GM12878 (cell line): Measurements from ENCODE around the gene FBXO27. TPM values are rescaled to one million over a fixed set of nuclear protein-coding genes. Genes with fewer than 3 reads are reported as not detected.

Experiments
- ATAC-seq: fragments of 200-7000 bp; cut with Tn5 transposase; 3 replicates; pipeline ENCODE4 v1.9.1; 2020; ENCODE audit warnings: mild to moderate bottlenecking, moderate library complexity
- BruUV-seq: library from RNA; stranded (reverse); fragments of 400-500 nt; replicated peaks from 2 replicates; lab custom pipeline; 2021; lab: Mats Ljungman, UMichigan
- CTCF ChIA-PET: fragments of 300-600 bp; sonication (Branson Sonifier 250); formaldehyde crosslinking; extraction: SDS; loops from one replicate; lab custom pipeline; 2021; ENCODE audit warnings: inconsistent platforms; lab: Yijun Ruan, JAX
- POLR2A ChIA-PET: fragments of 350-600 bp; formaldehyde crosslinking; extraction: SDS; loops from one replicate; lab custom pipeline; 2021; ENCODE audit warnings: inconsistent platforms; lab: Charles Lee
- RAD21 ChIA-PET: fragments of 300-600 bp; sonication (Branson Sonifier 250); formaldehyde crosslinking; loops from one replicate; lab custom pipeline; 2023; ENCODE audit warnings: antibody characterized with exemption; ENCODE audit not compliant: unreplicated experiment; lab: Charles Lee
- SMC1A ChIA-PET: fragments of 300-600 bp; sonication (Branson Sonifier 250); formaldehyde crosslinking; loops from one replicate; lab custom pipeline; 2023; ENCODE audit not compliant: unreplicated experiment, uncharacterized antibody; lab: Charles Lee
- DNase-seq: peaks from one replicate; pipeline ENCODE4 v3.0.0-alpha.2; 2011; ENCODE audit warnings: low read depth, low spot score
- FAIRE-seq: peaks from 3 replicates; lab custom pipeline; 2011; peaks lifted over from hg19 to GRCh38; lab: Jason Lieb, UNC
- H2AFZ ChIP-seq: 2 replicates; pipeline ENCODE4 v1.6.0; 2011; ENCODE audit warnings: low read depth, low read length, control low read depth; ENCODE audit not compliant: control insufficient read depth
- H3K27ac ChIP-seq: 2 replicates; pipeline ENCODE4 v1.5.1; 2011; ENCODE audit warnings: control low read depth; ENCODE audit not compliant: control insufficient read depth, insufficient read depth
- H3K27me3 ChIP-seq, 2 experiments: replicated peaks in 1 of 2; 2 replicates each; pipeline versions ENCODE4 v1.6.0 to v1.6.1; 2011; ENCODE audit warnings: low read length in 1 of 2; ENCODE audit not compliant: control insufficient read depth in 2 of 2, insufficient read depth in 2 of 2
- H3K36me3 ChIP-seq, 2 experiments: 2 replicates each; pipeline ENCODE4 v1.5.1; 2011; ENCODE audit warnings: low read length in 1 of 2; ENCODE audit not compliant: control insufficient read depth in 2 of 2, insufficient read depth in 2 of 2
- H3K4me1 ChIP-seq: 2 replicates; pipeline ENCODE4 v1.6.1; 2011; ENCODE audit warnings: mild to moderate bottlenecking, low read length, moderate library complexity, mixed read lengths; ENCODE audit not compliant: control insufficient read depth, insufficient read depth
- H3K4me2 ChIP-seq: 2 replicates; pipeline ENCODE4 v1.6.0; 2011; ENCODE audit warnings: control low read depth; ENCODE audit not compliant: control insufficient read depth, insufficient read depth
- H3K4me3 ChIP-seq: fragments of 200-600 bp; sonication (generic); 2 replicates; pipeline ENCODE4 v1.5.1; 2016
- H3K79me2 ChIP-seq: 2 replicates; pipeline ENCODE4 v1.6.0; 2011; ENCODE audit warnings: low read length; ENCODE audit not compliant: control insufficient read depth, insufficient read depth
- H3K9ac ChIP-seq: 2 replicates; pipeline ENCODE4 v1.8.0; 2011; ENCODE audit warnings: low read length, control low read depth, mixed read lengths; ENCODE audit not compliant: control insufficient read depth, insufficient read depth
- H3K9me3 ChIP-seq: replicated peaks from 3 replicates; pipeline ENCODE4 v1.5.1; 2011; ENCODE audit warnings: mild to moderate bottlenecking, low read length; ENCODE audit not compliant: control insufficient read depth, insufficient read depth
- H4K20me1 ChIP-seq: 2 replicates; pipeline ENCODE4 v1.6.0; 2011; ENCODE audit not compliant: control insufficient read depth, insufficient read depth
- ATF7 ChIP-seq: fragments of 450-650 bp; IDR thresholded peaks from 2 replicates; pipeline ENCODE4 v1.6.1; 2016; ENCODE audit warnings: low read depth, mild to moderate bottlenecking
- BCL11A ChIP-seq: IDR thresholded peaks from 2 replicates; pipeline ENCODE4 v1.6.1; 2011; ENCODE audit warnings: low read depth, low read length
- BMI1 ChIP-seq: fragments of 450-650 bp; IDR thresholded peaks from 2 replicates; pipeline ENCODE4 v1.6.1; 2016; ENCODE audit warnings: mild to moderate bottlenecking, moderate library complexity, borderline replicate concordance
- E2F8 ChIP-seq: fragments of 450-650 bp; IDR thresholded peaks from 2 replicates; pipeline ENCODE4 v1.6.1; 2018; ENCODE audit warnings: mild to moderate bottlenecking, low read depth, moderate library complexity; ENCODE audit not compliant: partially characterized antibody
- FOS ChIP-seq: IDR thresholded peaks from 3 replicates; pipeline ENCODE4 v1.6.1; 2011; ENCODE audit warnings: borderline replicate concordance; ENCODE audit not compliant: insufficient read length; ENCODE audit errors: extremely low read depth
- GATAD2B ChIP-seq: fragments of 450-650 bp; conservative IDR thresholded peaks from 2 replicates; pipeline ENCODE4 v1.6.1; 2017; ENCODE audit warnings: low read depth, mild to moderate bottlenecking, moderate library complexity
- MAX ChIP-seq: IDR thresholded peaks from 2 replicates; pipeline ENCODE4 v1.6.1; 2012; ENCODE audit warnings: low read depth, low read length, improper control_type of control experiment
- NKRF ChIP-seq: fragments of 450-650 bp; conservative IDR thresholded peaks from 2 replicates; pipeline ENCODE4 v1.6.1; 2017; ENCODE audit warnings: mild to moderate bottlenecking, moderate library complexity
- SP1 ChIP-seq: IDR thresholded peaks from one replicate; pipeline ENCODE4 v1.6.1; 2011; ENCODE audit warnings: low read depth, low read length
- ZSCAN29 ChIP-seq: fragments of 450-650 bp; IDR thresholded peaks from 2 replicates; pipeline ENCODE4 v1.6.1; 2017; ENCODE audit warnings: mild to moderate bottlenecking, moderate library complexity
- WGBS: methylation state at CpG from one replicate; pipeline ENCODE4 v1.1.6; 2016; ENCODE audit warnings: low lambda C conversion rate; ENCODE audit not compliant: insufficient replicate concordance, insufficient coverage; ENCODE audit errors: missing lambda C conversion rate; 5-methylcytosine and 5-hydroxymethylcytosine counted together
- in situ Hi-C: fragments of 300-500 bp; cut with MboI; formaldehyde crosslinking; loops from 9 replicates; pipeline ENCODE4 v1.14.3; 2018; ENCODE audit warnings: mixed read lengths
- intact Hi-C: fragments of 100-400 bp; cut with micrococcal nuclease; formaldehyde crosslinking; loops from one replicate; pipeline ENCODE4 v1.14.2; 2022; ENCODE audit not compliant: unreplicated experiment
- polyA plus RNA-seq, 11 experiments: library from polyadenylated mRNA; depleted of rRNA in 4 of 11; unstranded in 6 of 11; stranded (reverse) in 5 of 11; fragments of >200 nt; fragmentation: Nextera tagmentation in 4 of 11; fragmentation: Illumina TruSeq in 1 of 11; extraction: Ambion mirVana in 4 of 11; extraction: Trizol in 1 of 11; gene quantifications; 1 replicate in 1 of 11; 2 replicates in 10 of 11; pipeline versions ENCODE4 v1.2.1 to v1.2.3, GENCODE V29; 2011 to 2016; ENCODE audit warnings: inconsistent platforms in 2 of 11, missing spikeins in 2 of 11, low read depth in 1 of 11
- total RNA-seq, 4 experiments: library from RNA; depleted of rRNA in 3 of 4; stranded (reverse); fragments of >200 nt in 3 of 4; fragmentation: Illumina TruSeq in 1 of 4; extraction: Trizol in 1 of 4; gene quantifications; 2 replicates each; pipeline versions ENCODE4 v1.2.1 to v1.2.3, GENCODE V29; 2013 to 2021

Gene FBXO27
- total and polyA plus RNA-seq, 10 of the 15 experiments (the other 5 are each of a cell fraction or from before 2014, with no cell fraction given): 3.1 to 15.4 (median 7.1) TPM

GRCh38 chr19:39003796-39004195 lies 28.6 kb downstream of the FBXO27 start:
- no peak overlapping the region for H3K4me2 ChIP-seq
- RAD21 ChIA-PET: no interaction called here
- no peak for ATAC-seq
- H2AFZ ChIP-seq: no peak overlapping the region
- H3K9ac ChIP-seq: no peak overlapping the region
- no peak for FAIRE-seq
- no peaks in the 10 kb centered on the region for H3K79me2 ChIP-seq
- WGBS: 97% methylated on average over 4 of the region's 4 CpGs
- H3K9me3 ChIP-seq: no peaks in the 10 kb centered on the region
- intact Hi-C loops: no loop called here
- no peaks in the 10 kb centered on the region for H3K36me3 ChIP-seq
- DNase-seq: no peak
- CTCF ChIA-PET: interaction anchor here (1.5 to 2.0 kb wide), 2 partner anchors 8 to 28 kb away, joined by 5 read pairs; partner anchors contain the start of gene FBXO17
- H3K4me3 ChIP-seq: no peak overlapping the region
- peaks cover 27% of the 10 kb centered on the region for H3K4me1 ChIP-seq
- POLR2A ChIA-PET: no interaction called here
- no peak overlapping the region for H3K27ac ChIP-seq
- no peak for TF ChIP-seq GATAD2B
- no peak for TF ChIP-seq NKRF
- TF ChIP-seq SP1: no peak
- no peak for TF ChIP-seq ZSCAN29
- TF ChIP-seq BCL11A: no peak
- no peak for TF ChIP-seq FOS
- no peak for TF ChIP-seq ATF7
- TF ChIP-seq MAX: no peak
- no peak for TF ChIP-seq E2F8
- no peak for TF ChIP-seq BMI1
- TF ChIP-seq, all 136 proteins: peak for 0
- in situ Hi-C loops: no loop called here
- Histone ChIP-seq H3K27me3 (no peaks in the 10 kb centered on the region), H4K20me1 (no peaks in the 10 kb centered on the region)
- BruUV-seq: no TSS peak
- SMC1A ChIA-PET: no interaction called here
